Stimulated activated naive B cell treated with anti-CD40 and anti-IgM and Interleukin-4, amounts not matched to agents 10 μg/mL and 1 μg/mL and 100 μg/mL, for 72 hours (primary cell): ENCODE measurements around the gene GRIN2A.

Source experiments
- ATAC-seq, 2 donors: fragments of 150-1000 bp; cut with Tn5 transposase; replicated peaks; 2 replicates each; pipeline ENCODE4 v1.10.0; 2021; ENCODE audit warnings: moderate library complexity in 1 of 2
- DNase-seq: peaks from one replicate; pipeline ENCODE4 v3.0.0; 2021
- H3K27ac Mint-ChIP-seq: one replicate; pipeline ENCODE4 v1.8.0; 2022; ENCODE audit warnings: mild to moderate bottlenecking, mixed read lengths
- H3K27me3 Mint-ChIP-seq, 2 donors: one replicate each; pipeline ENCODE4 v1.8.0; 2022; ENCODE audit warnings: mixed read lengths in 2 of 2
- H3K36me3 Mint-ChIP-seq, 2 donors: one replicate each; pipeline ENCODE4 v1.8.0; 2022; ENCODE audit warnings: mixed read lengths in 2 of 2, mild to moderate bottlenecking in 1 of 2
- H3K4me1 Mint-ChIP-seq, 2 donors: one replicate each; pipeline ENCODE4 v1.8.0; 2022; ENCODE audit warnings: mixed read lengths in 2 of 2, mild to moderate bottlenecking in 1 of 2
- H3K4me3 Mint-ChIP-seq, 2 donors: one replicate each; pipeline ENCODE4 v1.8.0; 2022; ENCODE audit warnings: mild to moderate bottlenecking in 2 of 2, mixed read lengths in 2 of 2, moderate library complexity in 1 of 2
- H3K9me3 Mint-ChIP-seq, 2 donors: one replicate each; pipeline ENCODE4 v1.8.0; 2022; ENCODE audit warnings: mixed read lengths in 2 of 2, mild to moderate bottlenecking in 1 of 2

The GRIN2A gene

DNA sequence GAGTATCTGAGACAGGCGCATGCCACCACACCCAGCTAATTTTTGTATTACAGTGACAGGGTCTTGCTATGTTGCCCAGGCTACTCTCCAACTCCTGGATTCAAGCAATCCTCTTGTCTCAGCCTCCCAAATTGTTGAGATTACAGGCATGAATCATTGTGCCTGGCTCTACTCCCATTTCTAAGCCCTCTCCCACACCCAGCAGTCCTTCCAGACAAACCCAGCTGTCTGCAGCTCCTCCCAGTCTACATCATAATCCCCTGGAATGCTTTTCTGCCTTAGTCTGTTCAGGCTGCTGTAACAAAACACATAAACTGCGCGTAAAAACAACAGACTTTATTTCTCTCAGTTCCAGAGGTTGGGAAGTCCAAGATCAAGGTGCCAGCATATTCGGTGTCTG, 144.5 kb downstream of the GRIN2A start:
- H3K27ac Mint-ChIP-seq: no peak overlapping the region
- no peaks in the 10 kb centered on the region for H3K9me3 Mint-ChIP-seq
- ATAC-seq: no peak
- DNase-seq: no peak
- H3K4me1 Mint-ChIP-seq: peaks cover 0 to 4% of the 10 kb centered on the region in 2 donors
- H3K36me3 Mint-ChIP-seq: no peaks in the 10 kb centered on the region
- peaks cover 7 to 18% of the 10 kb centered on the region in 2 donors for H3K27me3 Mint-ChIP-seq
- H3K4me3 Mint-ChIP-seq: no peak overlapping the region

DNA sequence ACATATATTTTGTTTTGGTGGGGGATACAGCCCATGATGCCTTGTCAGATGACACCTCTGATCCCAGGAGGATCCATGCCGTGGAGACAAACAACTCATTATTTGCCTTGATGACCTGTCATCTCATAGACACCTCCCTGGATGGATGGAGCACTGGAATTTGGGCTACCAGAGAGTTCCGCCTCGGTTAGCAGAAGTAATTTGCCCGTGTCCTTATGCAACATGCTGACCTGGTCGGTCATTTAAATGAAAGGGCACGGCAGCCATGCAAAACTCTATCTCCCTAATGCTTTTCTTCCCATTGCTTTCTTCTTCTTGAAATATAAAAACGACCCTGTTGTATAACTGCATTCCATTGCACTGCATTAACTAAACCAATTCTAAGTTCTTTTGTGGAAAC, 145.3 kb downstream of the GRIN2A start:
- H3K9me3 Mint-ChIP-seq: no peaks in the 10 kb centered on the region
- no peak overlapping the region for H3K27ac Mint-ChIP-seq
- peaks cover 0 to 4% of the 10 kb centered on the region in 2 donors for H3K4me1 Mint-ChIP-seq
- no peaks in the 10 kb centered on the region for H3K36me3 Mint-ChIP-seq
- H3K27me3 Mint-ChIP-seq: peaks cover 7 to 18% of the 10 kb centered on the region in 2 donors
- no peak overlapping the region for H3K4me3 Mint-ChIP-seq
- no peak for ATAC-seq
- no peak for DNase-seq

DNA sequence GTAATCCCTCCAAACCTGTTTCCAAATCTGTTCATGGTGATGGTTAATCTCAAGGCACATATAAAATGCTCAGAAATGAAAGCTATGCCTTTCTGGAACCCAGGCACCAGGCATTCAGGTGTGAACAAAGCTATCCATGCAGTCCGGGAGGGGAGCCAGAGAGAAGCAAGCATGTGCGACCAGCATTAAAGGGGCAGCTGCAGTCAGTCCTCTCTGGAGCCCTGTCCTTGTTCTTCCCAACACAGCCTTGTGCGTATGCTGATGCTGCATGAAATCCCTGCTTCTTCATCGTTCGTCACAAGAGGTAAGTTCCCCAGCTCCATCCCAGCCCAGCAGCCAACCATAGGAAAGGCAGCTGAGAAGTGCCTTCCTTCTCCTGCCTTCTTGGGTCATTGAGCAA, 148.7 kb downstream of the GRIN2A start:
- no peaks in the 10 kb centered on the region for H3K36me3 Mint-ChIP-seq
- H3K4me1 Mint-ChIP-seq: no peaks in the 10 kb centered on the region
- no peak for ATAC-seq
- no peak overlapping the region for H3K4me3 Mint-ChIP-seq
- H3K27me3 Mint-ChIP-seq: peaks cover 7 to 18% of the 10 kb centered on the region in 2 donors
- no peak overlapping the region for H3K27ac Mint-ChIP-seq
- no peak for DNase-seq
- no peaks in the 10 kb centered on the region for H3K9me3 Mint-ChIP-seq

DNA sequence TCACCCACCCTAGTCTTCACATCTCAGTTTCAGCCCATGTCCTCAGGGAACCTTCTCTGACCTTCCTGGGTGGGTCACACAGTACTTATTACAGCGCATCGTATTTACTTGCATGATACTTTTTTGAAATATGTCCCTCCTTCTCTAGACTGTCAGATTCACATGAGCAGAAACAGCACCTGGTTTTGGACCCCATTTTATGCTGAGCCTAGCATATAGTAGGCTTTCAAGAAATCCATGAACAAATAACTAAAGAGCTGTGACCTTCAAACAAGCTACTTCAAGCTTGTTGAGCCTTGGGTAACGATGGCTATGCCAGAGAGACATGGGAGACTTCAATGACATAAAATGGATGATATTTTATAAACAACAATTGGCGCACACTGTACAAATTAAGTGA, 150.3 kb downstream of the GRIN2A start:
- Mint-ChIP-seq H3K27ac (no peak overlapping the region), H3K9me3 (no peaks in the 10 kb centered on the region), H3K36me3 (no peaks in the 10 kb centered on the region), H3K4me1 (no peaks in the 10 kb centered on the region), H3K27me3 (peaks cover 7 to 9% of the 10 kb centered on the region in 2 donors), H3K4me3 (no peak overlapping the region)
- DNase-seq: no peak
- no peak for ATAC-seq

DNA sequence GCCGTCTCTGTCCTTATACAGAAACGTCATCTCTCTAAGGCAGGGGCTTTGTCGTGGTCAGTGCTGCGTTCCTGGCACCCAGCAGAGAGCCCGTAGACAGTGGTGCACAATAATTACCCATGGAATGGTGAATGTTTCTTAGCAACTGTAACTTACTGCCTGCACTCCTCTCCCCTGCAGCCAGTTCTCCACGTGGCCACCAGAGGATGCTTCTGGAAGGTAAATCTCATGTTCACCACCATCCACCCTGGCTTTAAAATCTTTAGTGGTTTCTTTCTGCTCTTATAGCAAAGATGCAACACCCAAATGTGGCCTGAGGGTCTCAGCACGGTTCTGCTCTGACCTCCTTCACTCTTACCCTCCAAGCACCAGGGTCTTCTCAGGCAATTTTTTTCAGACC, 150.8 kb downstream of the GRIN2A start:
- ATAC-seq (no peak), DNase-seq (no peak)
- H3K36me3 Mint-ChIP-seq: no peaks in the 10 kb centered on the region
- peaks cover 7 to 13% of the 10 kb centered on the region in 2 donors for H3K27me3 Mint-ChIP-seq
- no peak overlapping the region for H3K27ac Mint-ChIP-seq
- H3K4me1 Mint-ChIP-seq: peaks cover 0 to 4% of the 10 kb centered on the region in 2 donors
- no peak overlapping the region for H3K4me3 Mint-ChIP-seq
- no peaks in the 10 kb centered on the region for H3K9me3 Mint-ChIP-seq

- Mint-ChIP-seq H3K9me3 (no peaks in the 10 kb centered on the region), H3K36me3 (no peaks in the 10 kb centered on the region), H3K4me1 (peaks cover 0 to 5% of the 10 kb centered on the region in 2 donors), H3K27me3 (peaks cover 7 to 14% of the 10 kb centered on the region in 2 donors), H3K27ac (no peak overlapping the region), H3K4me3 (no peak overlapping the region)
- ATAC-seq (no peak), DNase-seq (no peak)
Measured at GRCh38 chr16:10028644-10029043, 153.6 kb downstream of the GRIN2A start.

- H3K27me3 Mint-ChIP-seq: peaks cover 10 to 14% of the 10 kb centered on the region in 2 donors
- no peak overlapping the region for H3K4me3 Mint-ChIP-seq
Measured at GRCh38 chr16:10027553-10027952, 154.7 kb downstream of the GRIN2A start.

GRCh38 chr16:10026593-10026992, 155.6 kb downstream of the GRIN2A start:
- H3K27ac Mint-ChIP-seq: no peak overlapping the region
- H3K4me3 Mint-ChIP-seq: no peak overlapping the region
- no peaks in the 10 kb centered on the region for H3K9me3 Mint-ChIP-seq
- no peaks in the 10 kb centered on the region for H3K36me3 Mint-ChIP-seq
- H3K27me3 Mint-ChIP-seq: peaks cover 19 to 21% of the 10 kb centered on the region in 2 donors
- DNase-seq (no peak), ATAC-seq (no peak)
- peaks cover 0 to 5% of the 10 kb centered on the region in 2 donors for H3K4me1 Mint-ChIP-seq

More at GRCh38 chr16:10027553-10027952, 154.7 kb downstream of the GRIN2A start:
- Mint-ChIP-seq H3K9me3 (no peaks in the 10 kb centered on the region), H3K36me3 (no peaks in the 10 kb centered on the region), H3K27ac (no peak overlapping the region), H3K4me1 (peaks cover 0 to 5% of the 10 kb centered on the region in 2 donors)
- DNase-seq: no peak
- ATAC-seq: no peak

DNA sequence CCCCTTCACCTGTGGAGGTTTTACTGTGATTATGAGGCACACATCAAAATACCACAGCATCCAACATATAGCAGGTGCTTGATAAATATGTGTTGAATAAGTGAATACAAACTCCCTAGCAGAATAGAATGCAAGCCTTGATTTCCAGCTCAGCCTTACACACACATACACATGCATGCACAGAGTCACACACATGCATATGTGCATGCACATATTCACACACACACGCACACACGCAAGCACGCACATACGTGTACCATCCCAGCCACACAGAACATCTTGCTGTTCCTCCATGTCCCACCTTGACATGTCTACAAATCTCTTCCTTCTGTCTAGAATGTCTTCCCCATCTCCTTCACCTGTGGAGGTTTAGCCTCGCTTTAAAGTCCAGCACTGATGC, 160.1 kb downstream of the GRIN2A start:
- DNase-seq (no peak), ATAC-seq (no peak)
- Mint-ChIP-seq H3K9me3 (no peaks in the 10 kb centered on the region), H3K36me3 (no peaks in the 10 kb centered on the region), H3K27ac (no peak overlapping the region), H3K4me1 (peaks cover 0 to 5% of the 10 kb centered on the region in 2 donors), H3K27me3 (peaks cover 23 to 31% of the 10 kb centered on the region in 2 donors), H3K4me3 (no peak overlapping the region)

DNA sequence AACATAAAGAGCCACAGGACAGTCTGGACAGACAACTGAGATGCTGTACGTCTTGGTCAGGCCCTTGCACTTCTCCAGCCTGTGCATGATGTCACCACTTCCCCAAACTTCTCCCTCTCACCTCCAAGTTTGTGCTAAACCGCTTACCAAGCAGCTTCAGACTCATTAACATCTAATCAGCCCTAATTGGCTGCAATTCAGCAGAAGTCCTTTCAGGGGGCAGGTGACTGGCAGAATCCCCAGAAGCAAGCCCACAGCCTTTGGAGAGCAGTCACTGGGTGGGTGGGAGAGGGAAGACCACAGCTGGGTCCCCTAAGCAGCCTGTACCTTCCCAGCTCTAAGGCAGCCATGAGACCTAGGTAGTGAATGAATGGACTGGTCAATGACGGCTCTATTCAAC, 161.4 kb downstream of the GRIN2A start:
- Mint-ChIP-seq H3K27ac (no peak overlapping the region), H3K4me1 (no peaks in the 10 kb centered on the region), H3K27me3 (peaks cover 26 to 36% of the 10 kb centered on the region in 2 donors), H3K36me3 (no peaks in the 10 kb centered on the region), H3K9me3 (no peaks in the 10 kb centered on the region), H3K4me3 (no peak overlapping the region)
- DNase-seq (no peak), ATAC-seq (no peak)

DNA sequence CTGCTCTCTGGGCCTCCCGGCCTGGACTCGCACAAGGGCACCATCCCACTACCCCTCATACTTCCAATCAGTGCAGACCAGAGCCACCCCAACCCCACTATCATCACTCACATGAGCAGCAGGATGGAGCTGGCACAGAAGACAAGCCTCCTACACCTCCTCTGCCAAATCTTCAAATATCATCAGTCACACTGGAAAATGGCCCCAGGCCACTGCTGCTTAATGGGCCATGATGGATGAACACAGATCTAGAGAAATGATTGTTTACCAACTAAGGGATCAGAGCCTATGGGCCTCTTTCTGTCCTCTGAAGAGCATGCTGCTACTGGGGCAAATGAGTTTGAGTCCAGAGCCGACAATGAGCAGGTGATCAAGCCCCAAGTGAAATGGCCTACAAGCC, 165.5 kb downstream of the GRIN2A start:
- no peak overlapping the region for H3K4me3 Mint-ChIP-seq
- H3K4me1 Mint-ChIP-seq: no peaks in the 10 kb centered on the region
- no peaks in the 10 kb centered on the region for H3K9me3 Mint-ChIP-seq
- H3K27me3 Mint-ChIP-seq: peaks cover 26 to 34% of the 10 kb centered on the region in 2 donors
- no peak overlapping the region for H3K27ac Mint-ChIP-seq
- ATAC-seq (no peak), DNase-seq (no peak)
- H3K36me3 Mint-ChIP-seq: no peaks in the 10 kb centered on the region

GRCh38 chr16:10015397-10015796, 166.8 kb downstream of the GRIN2A start:
- H3K4me1 Mint-ChIP-seq: no peaks in the 10 kb centered on the region
- no peak overlapping the region for H3K27ac Mint-ChIP-seq
- H3K4me3 Mint-ChIP-seq: no peak overlapping the region
- H3K9me3 Mint-ChIP-seq: no peaks in the 10 kb centered on the region
- H3K36me3 Mint-ChIP-seq: no peaks in the 10 kb centered on the region
- ATAC-seq (no peak), DNase-seq (no peak)
- peaks cover 22 to 27% of the 10 kb centered on the region in 2 donors for H3K27me3 Mint-ChIP-seq

DNA sequence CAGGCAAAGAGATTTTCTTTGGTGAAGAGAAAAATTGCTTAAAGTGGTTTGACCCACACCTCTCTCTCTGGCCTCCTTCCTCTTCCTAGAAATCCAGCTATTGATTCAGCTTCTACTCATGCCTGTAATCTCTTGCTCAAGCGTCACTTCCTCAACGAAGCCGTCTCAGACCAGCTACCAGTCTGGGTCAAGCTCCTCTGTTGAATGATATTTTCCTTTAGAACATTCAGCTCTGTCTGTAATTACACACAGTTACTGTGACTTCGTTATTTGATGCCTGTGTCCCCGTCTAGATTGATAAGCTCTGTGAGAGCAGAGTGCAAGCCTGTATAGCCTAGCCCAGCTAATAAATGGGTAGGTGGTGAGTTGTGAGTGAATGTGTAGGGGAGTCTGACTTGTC, 168.5 kb downstream of the GRIN2A start:
- H3K27me3 Mint-ChIP-seq: peaks cover 22 to 27% of the 10 kb centered on the region in 2 donors
- ATAC-seq (no peak), DNase-seq (no peak)
- no peak overlapping the region for H3K4me3 Mint-ChIP-seq
- H3K27ac Mint-ChIP-seq: no peak overlapping the region
- no peaks in the 10 kb centered on the region for H3K36me3 Mint-ChIP-seq
- H3K4me1 Mint-ChIP-seq: no peaks in the 10 kb centered on the region
- H3K9me3 Mint-ChIP-seq: no peaks in the 10 kb centered on the region

DNA sequence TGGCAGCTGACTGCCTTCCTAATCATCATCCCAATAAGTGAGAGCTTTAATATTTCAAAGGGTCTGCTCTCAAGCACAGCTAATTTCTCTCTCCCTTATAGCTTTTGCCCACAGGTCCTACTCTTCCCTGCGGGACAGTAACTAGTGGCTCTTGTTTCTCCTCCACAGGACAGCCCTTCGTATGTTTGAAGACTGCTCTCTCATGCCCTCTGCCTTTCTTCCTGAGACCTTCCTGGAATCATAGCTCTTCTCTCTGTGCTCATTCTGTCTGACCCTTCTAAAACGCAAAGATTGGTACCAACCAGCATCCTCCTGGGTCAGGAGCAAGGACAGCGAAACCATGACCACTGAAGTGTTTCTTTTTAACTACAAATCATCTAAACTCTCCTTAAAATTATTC, 168.9 kb downstream of the GRIN2A start:
- Mint-ChIP-seq H3K4me3 (no peak overlapping the region), H3K36me3 (no peaks in the 10 kb centered on the region), H3K27me3 (peaks cover 22 to 26% of the 10 kb centered on the region in 2 donors), H3K27ac (peak overlapping the region; percentile 33), H3K9me3 (no peaks in the 10 kb centered on the region), H3K4me1 (no peaks in the 10 kb centered on the region)
- no peak for ATAC-seq
- DNase-seq: no peak

GRCh38 chr16:10009684-10010083, 172.5 kb downstream of the GRIN2A start:
- peaks cover 13 to 20% of the 10 kb centered on the region in 2 donors for H3K27me3 Mint-ChIP-seq
- H3K4me3 Mint-ChIP-seq: no peak overlapping the region
- no peak overlapping the region for H3K27ac Mint-ChIP-seq
- no peaks in the 10 kb centered on the region for H3K4me1 Mint-ChIP-seq
- H3K9me3 Mint-ChIP-seq: peaks cover 4% of the 10 kb centered on the region in 2 donors
- DNase-seq (no peak), ATAC-seq (no peak)
- no peaks in the 10 kb centered on the region for H3K36me3 Mint-ChIP-seq

GRCh38 chr16:10003486-10003885, 178.7 kb downstream of the GRIN2A start:
- Mint-ChIP-seq H3K36me3 (no peaks in the 10 kb centered on the region), H3K9me3 (peaks cover 8 to 13% of the 10 kb centered on the region in 2 donors), H3K27me3 (peaks cover 3 to 16% of the 10 kb centered on the region in 2 donors), H3K27ac (no peak overlapping the region), H3K4me3 (no peak overlapping the region), H3K4me1 (no peaks in the 10 kb centered on the region)
- ATAC-seq (no peak), DNase-seq (no peak)
